ENCODE data around the gene TPSD1. TPM values are rescaled to one million over a fixed set of nuclear protein-coding genes. Genes with fewer than 3 reads are reported as not detected.
"Not testable (repeated sequence)": the region's sequence is repeated elsewhere in the genome, so short reads cannot be mapped to it uniquely, and the experiment has no call there.

Gene TPSD1
- total and polyA plus RNA-seq, 2 donors (not counting 1 experiment from before 2014, with no cell fraction given) = not detected

DNA sequence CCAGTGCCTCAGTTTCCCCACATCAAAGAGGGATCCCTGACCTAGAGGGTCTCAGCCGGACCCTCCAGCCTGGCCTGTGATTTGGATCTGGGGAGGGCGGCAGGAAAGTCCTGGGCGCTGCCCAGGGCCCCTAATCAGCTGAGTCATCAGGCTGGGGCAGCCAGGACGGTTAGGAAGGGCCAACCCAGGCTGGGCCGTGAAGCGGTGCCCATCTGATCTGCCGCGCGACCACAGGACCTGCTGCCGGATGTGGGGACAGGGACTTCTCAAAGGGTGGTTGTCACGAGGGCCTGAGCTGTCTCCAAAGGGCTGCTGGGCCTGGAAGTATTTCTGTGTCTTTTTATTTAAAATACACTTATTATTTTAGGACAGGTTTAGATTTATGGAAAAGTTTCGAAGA is 11.0 kb upstream of the TPSD1 start:
- no peak overlapping the region for H3K27ac Mint-ChIP-seq
- no peaks in the 10 kb centered on the region for H3K9me3 ChIP-seq (ENCODE audit: control extremely low read depth in 1 of 3, control insufficient read depth in 2 of 3, insufficient read depth in 1 of 3, low read length in 2 of 3)
- H3K36me3 ChIP-seq (replicated peaks in 1 of 2; ENCODE audit: control extremely low read depth in 1 of 2, control insufficient read depth in 1 of 2, extremely low read depth in 1 of 2, insufficient read depth in 2 of 2, low read length in 1 of 2) = no peaks in the 10 kb centered on the region
- TF ChIP-seq EZH2 (IDR thresholded peaks at IDR 0.05; ENCODE audit: borderline replicate concordance, insufficient read depth, low read depth, low read length, poor library complexity, severe bottlenecking) = no peak
- TF ChIP-seq, protein P1, sequence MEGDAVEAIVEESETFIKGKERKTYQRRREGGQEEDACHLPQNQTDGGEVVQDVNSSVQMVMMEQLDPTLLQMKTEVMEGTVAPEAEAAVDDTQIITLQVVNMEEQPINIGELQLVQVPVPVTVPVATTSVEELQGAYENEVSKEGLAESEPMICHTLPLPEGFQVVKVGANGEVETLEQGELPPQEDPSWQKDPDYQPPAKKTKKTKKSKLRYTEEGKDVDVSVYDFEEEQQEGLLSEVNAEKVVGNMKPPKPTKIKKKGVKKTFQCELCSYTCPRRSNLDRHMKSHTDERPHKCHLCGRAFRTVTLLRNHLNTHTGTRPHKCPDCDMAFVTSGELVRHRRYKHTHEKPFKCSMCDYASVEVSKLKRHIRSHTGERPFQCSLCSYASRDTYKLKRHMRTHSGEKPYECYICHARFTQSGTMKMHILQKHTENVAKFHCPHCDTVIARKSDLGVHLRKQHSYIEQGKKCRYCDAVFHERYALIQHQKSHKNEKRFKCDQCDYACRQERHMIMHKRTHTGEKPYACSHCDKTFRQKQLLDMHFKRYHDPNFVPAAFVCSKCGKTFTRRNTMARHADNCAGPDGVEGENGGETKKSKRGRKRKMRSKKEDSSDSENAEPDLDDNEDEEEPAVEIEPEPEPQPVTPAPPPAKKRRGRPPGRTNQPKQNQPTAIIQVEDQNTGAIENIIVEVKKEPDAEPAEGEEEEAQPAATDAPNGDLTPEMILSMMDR (IDR thresholded peaks at IDR 0.05) = no peak
- H2AFZ ChIP-seq (ENCODE audit: insufficient read depth, low read depth, low read length, poor library complexity, severe bottlenecking) = no peak overlapping the region
- DNase-seq (no peak), ATAC-seq (ENCODE audit: low read depth) (no peak)
- no peak overlapping the region for H3K9ac ChIP-seq (ENCODE audit: low read length)
- no peak overlapping the region for H3K4me2 ChIP-seq (replicated peaks; ENCODE audit: low read depth, low read length, poor library complexity, severe bottlenecking)
- H4K20me1 ChIP-seq (ENCODE audit: control insufficient read depth, insufficient read depth, low read length, poor library complexity, severe bottlenecking) = no peaks in the 10 kb centered on the region
- peaks cover 3% of the 10 kb centered on the region for H3K27me3 Mint-ChIP-seq
- no peaks in the 10 kb centered on the region for H3K4me1 ChIP-seq (ENCODE audit: control insufficient read depth in 2 of 2, insufficient read depth in 2 of 2, low read length in 2 of 2)
- H3K27me3 ChIP-seq (replicated peaks in 1 of 4; ENCODE audit: control extremely low read depth in 1 of 4, control insufficient read depth in 3 of 4, insufficient read depth in 4 of 4, low read length in 3 of 4) = peaks cover 0 to 5% (median under 1%) of the 10 kb centered on the region in 4 experiments
- POLR2A ChIA-PET = no interaction called here
- WGBS (ENCODE audit: insufficient coverage) = 48% methylated on average over 9 of the region's 12 CpGs
- H3K79me2 ChIP-seq (ENCODE audit: control insufficient read depth, insufficient read depth, low read length) = no peaks in the 10 kb centered on the region
- H3K4me3 Mint-ChIP-seq = no peak overlapping the region
- intact Hi-C loops (cut with micrococcal nuclease) = no loop called here
- CTCF ChIA-PET = no interaction called here
- H3K27ac ChIP-seq (ENCODE audit: low read length in 2 of 2) = no peak overlapping the region
- no peak overlapping the region for H3K4me3 ChIP-seq (ENCODE audit: control extremely low read depth in 1 of 5, extremely low read depth in 1 of 5, insufficient read depth in 1 of 5, low read depth in 2 of 5, low read length in 4 of 5)
- H3K9me3 Mint-ChIP-seq (ENCODE audit: insufficient read depth) = no peaks in the 10 kb centered on the region
- H3K4me1 Mint-ChIP-seq = no peaks in the 10 kb centered on the region

DNA sequence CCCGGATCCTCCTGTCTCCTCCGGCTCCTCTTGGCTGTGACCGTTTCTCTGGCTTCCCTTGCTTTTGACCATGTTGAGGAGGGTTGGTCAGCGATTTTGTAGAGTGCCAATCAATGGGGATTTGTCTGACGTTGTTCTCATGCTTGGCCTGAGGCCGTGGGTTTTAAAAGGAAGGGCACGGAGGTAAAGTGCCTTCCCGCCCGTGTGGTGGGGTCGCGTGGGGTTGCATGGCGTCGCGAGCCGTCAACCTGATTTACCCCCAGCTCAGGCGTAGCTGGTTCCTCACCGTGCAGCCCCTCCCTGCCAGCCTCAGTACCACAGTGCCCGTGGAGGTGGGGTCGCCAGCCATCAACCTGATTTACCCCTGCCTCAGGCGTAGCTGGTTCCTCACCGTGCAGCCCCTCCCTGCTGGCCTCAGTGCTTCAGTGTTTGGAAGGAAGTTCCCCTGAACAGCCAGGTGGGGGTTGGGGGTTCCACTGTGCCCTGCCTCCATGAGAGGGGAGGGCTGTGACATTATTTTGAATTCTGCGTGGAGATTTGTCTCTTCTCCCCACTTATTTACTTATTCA is 10.3 kb upstream of the TPSD1 start:
- no peaks in the 10 kb centered on the region for H3K36me3 ChIP-seq (replicated peaks in 1 of 2; ENCODE audit: control extremely low read depth in 1 of 2, control insufficient read depth in 1 of 2, extremely low read depth in 1 of 2, insufficient read depth in 2 of 2, low read length in 1 of 2)
- H3K9me3 ChIP-seq (ENCODE audit: control extremely low read depth in 1 of 3, control insufficient read depth in 2 of 3, insufficient read depth in 1 of 3, low read length in 2 of 3) = no peaks in the 10 kb centered on the region
- H3K27ac ChIP-seq (ENCODE audit: low read length in 2 of 2) = no peak overlapping the region
- no peaks in the 10 kb centered on the region for H4K20me1 ChIP-seq (ENCODE audit: control insufficient read depth, insufficient read depth, low read length, poor library complexity, severe bottlenecking)
- Mint-ChIP-seq H3K27ac (no peak overlapping the region), H3K9me3 (ENCODE audit: insufficient read depth) (no peaks in the 10 kb centered on the region), H3K27me3 (peaks cover 3% of the 10 kb centered on the region), H3K4me1 (no peaks in the 10 kb centered on the region), H3K4me3 (no peak overlapping the region)
- H3K27me3 ChIP-seq (replicated peaks in 1 of 4; ENCODE audit: control extremely low read depth in 1 of 4, control insufficient read depth in 3 of 4, insufficient read depth in 4 of 4, low read length in 3 of 4) = peaks cover 0 to 5% (median under 1%) of the 10 kb centered on the region in 4 experiments
- H3K79me2 ChIP-seq (ENCODE audit: control insufficient read depth, insufficient read depth, low read length) = no peaks in the 10 kb centered on the region
- DNase-seq = no peak
- intact Hi-C loops (cut with micrococcal nuclease) = no loop called here
- H3K4me3 ChIP-seq (ENCODE audit: control extremely low read depth in 1 of 5, extremely low read depth in 1 of 5, insufficient read depth in 1 of 5, low read depth in 2 of 5, low read length in 4 of 5) = no peak overlapping the region
- no peak for ATAC-seq (ENCODE audit: low read depth)
- ChIA-PET POLR2A (no interaction called here), CTCF (no interaction called here)
- H3K9ac ChIP-seq (ENCODE audit: low read length) = no peak overlapping the region
- WGBS (ENCODE audit: insufficient coverage) = 20% methylated on average over 21 of the region's 22 CpGs
- no peaks in the 10 kb centered on the region for H3K4me1 ChIP-seq (ENCODE audit: control insufficient read depth in 2 of 2, insufficient read depth in 2 of 2, low read length in 2 of 2)
- no peak overlapping the region for H2AFZ ChIP-seq (ENCODE audit: insufficient read depth, low read depth, low read length, poor library complexity, severe bottlenecking)
- H3K4me2 ChIP-seq (replicated peaks; ENCODE audit: low read depth, low read length, poor library complexity, severe bottlenecking) = no peak overlapping the region
- TF ChIP-seq, protein P1 (IDR thresholded peaks at IDR 0.05) = no peak
- no peak for TF ChIP-seq EZH2 (IDR thresholded peaks at IDR 0.05; ENCODE audit: borderline replicate concordance, insufficient read depth, low read depth, low read length, poor library complexity, severe bottlenecking)

DNA sequence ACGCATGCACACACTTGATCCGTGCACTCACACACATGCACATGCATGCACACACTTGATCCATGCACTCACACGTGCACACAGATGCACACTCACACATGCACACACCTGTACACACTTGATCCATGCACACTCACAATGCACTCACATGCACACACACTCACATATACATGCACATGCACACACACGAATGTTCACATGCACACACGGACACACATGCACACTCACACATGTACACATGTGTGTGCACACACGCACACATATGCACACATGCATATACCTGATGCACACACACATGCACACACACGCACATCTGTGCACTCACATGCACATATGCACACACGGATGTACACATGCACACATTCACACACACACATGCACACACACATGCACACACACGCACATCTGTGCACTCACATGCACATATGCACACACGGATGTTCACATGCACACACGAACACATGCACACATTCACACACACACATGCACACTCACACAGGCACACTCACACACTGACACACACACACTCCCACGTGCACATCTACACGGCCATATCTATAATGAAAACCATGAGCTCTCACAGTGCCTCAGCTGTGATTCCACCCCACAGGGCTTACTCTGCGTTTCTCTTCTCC is 7.8 kb upstream of the TPSD1 start:
- H3K9me3 ChIP-seq (ENCODE audit: control extremely low read depth in 1 of 3, control insufficient read depth in 2 of 3, insufficient read depth in 1 of 3, low read length in 2 of 3); H3K4me1 ChIP-seq (ENCODE audit: control insufficient read depth in 2 of 2, insufficient read depth in 2 of 2, low read length in 2 of 2); CTCF ChIA-PET; H3K4me1 Mint-ChIP-seq; ATAC-seq (ENCODE audit: low read depth); POLR2A ChIA-PET; intact Hi-C loops (cut with micrococcal nuclease); H3K4me3 ChIP-seq (ENCODE audit: control extremely low read depth in 1 of 5, extremely low read depth in 1 of 5, insufficient read depth in 1 of 5, low read depth in 2 of 5, low read length in 4 of 5); H2AFZ ChIP-seq (ENCODE audit: insufficient read depth, low read depth, low read length, poor library complexity, severe bottlenecking); H3K27ac Mint-ChIP-seq; H3K27ac ChIP-seq (ENCODE audit: low read length in 2 of 2); H3K9me3 Mint-ChIP-seq (ENCODE audit: insufficient read depth); H3K9ac ChIP-seq (ENCODE audit: low read length); H3K27me3 Mint-ChIP-seq; H3K27me3 ChIP-seq (replicated peaks in 1 of 4; ENCODE audit: control extremely low read depth in 1 of 4, control insufficient read depth in 3 of 4, insufficient read depth in 4 of 4, low read length in 3 of 4); DNase-seq; H4K20me1 ChIP-seq (ENCODE audit: control insufficient read depth, insufficient read depth, low read length, poor library complexity, severe bottlenecking); H3K4me2 ChIP-seq (replicated peaks; ENCODE audit: low read depth, low read length, poor library complexity, severe bottlenecking); H3K79me2 ChIP-seq (ENCODE audit: control insufficient read depth, insufficient read depth, low read length); H3K36me3 ChIP-seq (replicated peaks in 1 of 2; ENCODE audit: control extremely low read depth in 1 of 2, control insufficient read depth in 1 of 2, extremely low read depth in 1 of 2, insufficient read depth in 2 of 2, low read length in 1 of 2); H3K4me3 Mint-ChIP-seq: not testable (repeated sequence)
- 96% methylated on average over 11 of the region's 14 CpGs for WGBS (ENCODE audit: insufficient coverage)
